ENCODE data around the gene CDYL2. TPM values are rescaled to one million over a fixed set of nuclear protein-coding genes. Genes with fewer than 3 reads are reported as not detected.
A peak's percentile ranks its signal among the peaks of the same experiment; 100 is the strongest.

The CDYL2 gene, protein sequence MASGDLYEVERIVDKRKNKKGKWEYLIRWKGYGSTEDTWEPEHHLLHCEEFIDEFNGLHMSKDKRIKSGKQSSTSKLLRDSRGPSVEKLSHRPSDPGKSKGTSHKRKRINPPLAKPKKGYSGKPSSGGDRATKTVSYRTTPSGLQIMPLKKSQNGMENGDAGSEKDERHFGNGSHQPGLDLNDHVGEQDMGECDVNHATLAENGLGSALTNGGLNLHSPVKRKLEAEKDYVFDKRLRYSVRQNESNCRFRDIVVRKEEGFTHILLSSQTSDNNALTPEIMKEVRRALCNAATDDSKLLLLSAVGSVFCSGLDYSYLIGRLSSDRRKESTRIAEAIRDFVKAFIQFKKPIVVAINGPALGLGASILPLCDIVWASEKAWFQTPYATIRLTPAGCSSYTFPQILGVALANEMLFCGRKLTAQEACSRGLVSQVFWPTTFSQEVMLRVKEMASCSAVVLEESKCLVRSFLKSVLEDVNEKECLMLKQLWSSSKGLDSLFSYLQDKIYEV
- 1 to 10 TPM in 3 of 4 donors, under 1 TPM in 1; 0.83 to 6.5 (median 3.6) TPM for total RNA-seq

DNA sequence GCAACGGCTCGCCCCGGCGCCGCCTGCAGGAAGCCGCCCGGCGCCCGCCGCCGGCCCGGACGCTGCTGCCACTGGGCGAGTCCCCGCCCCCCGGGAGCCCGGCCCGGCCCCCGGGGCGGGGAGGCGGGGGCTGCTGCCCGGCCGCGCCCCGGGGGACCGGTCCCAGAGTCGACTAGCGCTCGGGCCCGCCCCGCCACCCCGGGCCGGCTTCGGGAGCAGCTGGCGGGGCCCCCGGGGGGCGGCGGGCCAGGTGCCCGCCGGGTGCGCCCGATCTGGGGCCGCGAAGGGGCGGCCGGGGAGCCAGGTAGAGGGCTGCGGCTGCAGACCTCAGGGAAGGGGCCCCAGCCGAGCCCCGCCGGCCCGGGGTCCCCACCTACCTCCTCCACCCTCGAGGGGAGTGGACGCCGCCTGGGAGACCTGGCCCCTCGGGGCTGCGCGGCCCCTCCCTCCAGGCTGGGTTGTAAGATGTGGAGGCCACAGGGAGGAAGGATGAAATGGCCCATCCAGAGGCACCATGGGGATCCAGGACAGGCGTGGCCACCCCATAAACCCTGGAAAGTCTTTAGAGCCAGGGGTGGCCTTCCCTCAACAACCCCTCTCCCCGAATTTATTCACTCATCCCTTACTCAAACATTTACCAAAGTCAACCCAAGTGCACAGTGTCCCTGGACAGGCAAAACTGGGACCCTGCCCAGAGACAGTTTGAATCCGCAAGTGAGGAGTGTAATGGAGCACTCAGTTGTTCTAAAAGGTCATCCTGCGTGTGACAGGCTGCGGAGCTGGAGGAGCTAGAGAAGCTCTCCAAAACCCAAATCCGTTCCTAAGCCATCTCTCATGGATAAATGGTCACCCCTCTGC is at the start of gene CDYL2:
CDYL2 (minus strand) TSS at position 73 of the 858 bp plus-strand sequence. CDS start 425 bp downstream, outside the sequence.
- 17% methylated on average over 15 of the region's 63 CpGs for WGBS
- TF ChIP-seq EP300 (IDR thresholded peaks at IDR 0.05) (no peak), POLR2AphosphoS5 (IDR thresholded peaks at IDR 0.05) (no peak), POLR2A (IDR thresholded peaks at IDR 0.05; ENCODE audit: low read depth) (no peak)
- H3K4me3 ChIP-seq = peak within 1 kb of the TSS; percentile 56 to 77 (median 57)
- H3K4me1 ChIP-seq = peaks cover 0 to 13% (median 9%) of the 10 kb centered on the region in 4 donors
- no peaks in the 10 kb centered on the region for H3K9me3 ChIP-seq
- DNase-seq (ENCODE audit: extremely low spot score) = no peak
- no peak within 1 kb of the TSS for H3K27ac ChIP-seq (replicated peaks in 1 of 4)
- H3K27me3 ChIP-seq = peaks cover 0 to 17% (median 3%) of the 10 kb centered on the region in 4 donors
- intact Hi-C loops (cut with DNase I) = no loop called here
- H3K36me3 ChIP-seq = no peaks in the 10 kb centered on the region

DNA sequence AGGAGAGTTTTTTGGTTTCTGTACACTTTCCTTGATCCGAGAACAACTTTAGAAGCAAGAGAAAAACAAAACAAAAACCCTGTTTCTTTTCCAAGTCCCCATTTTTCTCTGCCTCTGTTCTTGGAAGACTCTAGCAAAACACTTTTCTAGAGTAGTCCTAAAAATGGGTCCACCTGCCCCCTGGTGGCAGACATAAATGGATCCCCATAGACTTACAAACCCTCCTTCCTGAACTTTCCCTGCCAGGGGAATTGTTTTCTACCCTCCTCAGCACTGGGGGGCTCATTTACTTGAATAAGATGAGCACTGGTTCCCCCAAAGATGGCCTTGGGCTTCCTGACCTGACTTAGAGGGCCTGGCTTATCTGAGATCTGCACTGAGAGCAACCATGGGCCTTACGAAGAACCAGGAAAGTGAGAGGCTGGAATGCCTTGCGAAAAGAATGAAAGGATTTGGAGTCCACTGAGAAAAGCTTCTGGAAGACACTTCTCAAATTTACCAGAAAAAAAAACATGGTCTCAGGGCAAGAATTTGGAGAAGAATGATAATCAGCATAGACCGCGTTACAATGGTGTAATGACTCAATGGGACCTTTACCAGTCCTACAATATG is 48.0 kb upstream of the CDYL2 start:
- H3K9me3 ChIP-seq = no peaks in the 10 kb centered on the region
- no peaks in the 10 kb centered on the region for H3K4me1 ChIP-seq
- 86% methylated on average over 5 of the region's 5 CpGs for WGBS
- no peaks in the 10 kb centered on the region for H3K36me3 ChIP-seq
- no peak overlapping the region for H3K27ac ChIP-seq (replicated peaks in 1 of 4)
- no peak for TF ChIP-seq POLR2AphosphoS5 (IDR thresholded peaks at IDR 0.05)
- TF ChIP-seq, protein P1, sequence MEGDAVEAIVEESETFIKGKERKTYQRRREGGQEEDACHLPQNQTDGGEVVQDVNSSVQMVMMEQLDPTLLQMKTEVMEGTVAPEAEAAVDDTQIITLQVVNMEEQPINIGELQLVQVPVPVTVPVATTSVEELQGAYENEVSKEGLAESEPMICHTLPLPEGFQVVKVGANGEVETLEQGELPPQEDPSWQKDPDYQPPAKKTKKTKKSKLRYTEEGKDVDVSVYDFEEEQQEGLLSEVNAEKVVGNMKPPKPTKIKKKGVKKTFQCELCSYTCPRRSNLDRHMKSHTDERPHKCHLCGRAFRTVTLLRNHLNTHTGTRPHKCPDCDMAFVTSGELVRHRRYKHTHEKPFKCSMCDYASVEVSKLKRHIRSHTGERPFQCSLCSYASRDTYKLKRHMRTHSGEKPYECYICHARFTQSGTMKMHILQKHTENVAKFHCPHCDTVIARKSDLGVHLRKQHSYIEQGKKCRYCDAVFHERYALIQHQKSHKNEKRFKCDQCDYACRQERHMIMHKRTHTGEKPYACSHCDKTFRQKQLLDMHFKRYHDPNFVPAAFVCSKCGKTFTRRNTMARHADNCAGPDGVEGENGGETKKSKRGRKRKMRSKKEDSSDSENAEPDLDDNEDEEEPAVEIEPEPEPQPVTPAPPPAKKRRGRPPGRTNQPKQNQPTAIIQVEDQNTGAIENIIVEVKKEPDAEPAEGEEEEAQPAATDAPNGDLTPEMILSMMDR (IDR thresholded peaks at IDR 0.05) = no peak
- no peak for TF ChIP-seq POLR2A (IDR thresholded peaks at IDR 0.05; ENCODE audit: low read depth)
- no peak for TF ChIP-seq EP300 (IDR thresholded peaks at IDR 0.05)
- intact Hi-C loops (cut with DNase I) = no loop called here
- no peaks in the 10 kb centered on the region for H3K27me3 ChIP-seq
- no peak overlapping the region for H3K4me3 ChIP-seq
- DNase-seq (ENCODE audit: extremely low spot score) = no peak

GRCh38 chr16:80851831-80852230 is 47.4 kb upstream of the CDYL2 start:
- Histone ChIP-seq H3K27ac (replicated peaks in 1 of 4) (no peak overlapping the region), H3K27me3 (no peaks in the 10 kb centered on the region), H3K36me3 (no peaks in the 10 kb centered on the region), H3K9me3 (no peaks in the 10 kb centered on the region), H3K4me1 (no peaks in the 10 kb centered on the region), H3K4me3 (no peak overlapping the region)
- TF ChIP-seq POLR2AphosphoS5 (IDR thresholded peaks at IDR 0.05) (no peak), EP300 (IDR thresholded peaks at IDR 0.05) (no peak), POLR2A (IDR thresholded peaks at IDR 0.05; ENCODE audit: low read depth) (no peak)
- TF ChIP-seq, protein P1 (IDR thresholded peaks at IDR 0.05) = no peak
- intact Hi-C loops (cut with DNase I) = no loop called here
- DNase-seq (ENCODE audit: extremely low spot score) = no peak
- 43% methylated on average over 6 of the region's 6 CpGs for WGBS

DNA sequence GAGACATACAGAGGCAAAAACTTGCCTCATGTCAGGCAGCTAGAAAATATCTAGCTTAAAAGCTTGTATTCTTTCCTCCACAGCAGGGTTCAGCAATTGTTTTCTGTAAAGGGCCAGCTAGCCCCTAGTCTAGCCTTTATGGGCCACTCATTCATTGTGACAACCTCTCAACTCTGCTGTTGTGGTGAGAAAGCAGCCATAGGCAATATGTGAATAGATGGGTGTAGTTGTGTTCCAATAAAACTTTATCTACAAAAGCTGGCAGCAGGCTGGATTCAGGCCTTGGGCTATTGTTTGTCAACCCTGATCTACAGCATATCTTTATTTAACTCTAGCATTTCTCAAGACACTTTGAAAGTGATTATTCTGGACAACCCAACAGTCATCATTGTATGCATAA is 46.4 kb upstream of the CDYL2 start:
- no peak overlapping the region for H3K27ac ChIP-seq (replicated peaks in 1 of 4)
- no peaks in the 10 kb centered on the region for H3K4me1 ChIP-seq
- no peaks in the 10 kb centered on the region for H3K27me3 ChIP-seq
- H3K4me3 ChIP-seq = no peak overlapping the region
- intact Hi-C loops (cut with DNase I) = no loop called here
- no peaks in the 10 kb centered on the region for H3K9me3 ChIP-seq
- DNase-seq (ENCODE audit: extremely low spot score) = no peak
- H3K36me3 ChIP-seq = no peaks in the 10 kb centered on the region
- TF ChIP-seq EP300 (IDR thresholded peaks at IDR 0.05) (no peak), POLR2AphosphoS5 (IDR thresholded peaks at IDR 0.05) (no peak), POLR2A (IDR thresholded peaks at IDR 0.05; ENCODE audit: low read depth) (no peak)
- TF ChIP-seq, protein P1 (IDR thresholded peaks at IDR 0.05) = no peak
